Astrocyte of the hippocampus (primary cell): ENCODE measurements around the gene EPB41L4B.
"Not testable (repeated sequence)": the region's sequence is repeated elsewhere in the genome, so short reads cannot be mapped to it uniquely, and the experiment has no call there.

Experiments
- DNase-seq: peaks from one replicate; pipeline ENCODE4 v3.0.0; 2011; ENCODE audit warnings: low read depth, low spot score

The EPB41L4B gene

GRCh38 chr9:109320742-109321448 lies at the start of gene EPB41L4B:
Gene EPB41L4B (minus strand): TSS chr9:109321059. CDS start chr9:109320446, 613 bp downstream.
- peak; percentile 95 for DNase-seq

GRCh38 chr9:109369285-109369684 lies 48.4 kb upstream of the EPB41L4B start:
- DNase-seq, result no peak

GRCh38 chr9:109360771-109361170 lies 39.9 kb upstream of the EPB41L4B start:
- no peak for DNase-seq

DNA sequence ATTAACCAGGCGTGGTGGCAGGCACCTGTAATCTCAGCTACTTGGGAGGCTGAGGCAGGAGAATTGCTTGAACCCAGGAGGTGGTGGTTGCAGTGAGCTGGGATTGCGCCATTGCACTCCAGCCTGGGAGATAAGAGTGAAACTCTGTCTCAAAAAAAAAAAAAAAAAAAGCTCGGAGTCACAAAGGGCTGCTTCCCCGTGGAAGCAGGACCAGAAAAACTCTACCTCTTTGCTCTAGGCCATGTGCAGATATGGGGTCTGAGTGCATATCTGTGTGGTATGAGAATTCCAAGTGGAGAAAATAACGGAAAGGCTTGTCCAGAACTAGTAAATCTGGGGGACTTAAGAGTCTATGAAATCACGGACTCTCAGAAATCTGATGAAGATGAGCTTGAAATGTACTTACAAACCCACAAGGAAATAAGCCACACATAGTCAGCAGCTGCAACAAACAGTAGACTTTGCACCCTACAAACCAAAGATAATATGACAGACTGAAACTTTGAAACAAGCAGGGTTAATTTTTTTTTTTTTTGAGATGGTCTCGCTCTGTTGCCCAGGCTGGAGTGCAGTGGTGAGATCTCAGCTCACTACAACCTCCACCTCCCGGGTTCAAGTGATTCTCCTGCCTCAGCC lies 38.2 kb upstream of the EPB41L4B start:
- not testable (repeated sequence) for DNase-seq

DNA sequence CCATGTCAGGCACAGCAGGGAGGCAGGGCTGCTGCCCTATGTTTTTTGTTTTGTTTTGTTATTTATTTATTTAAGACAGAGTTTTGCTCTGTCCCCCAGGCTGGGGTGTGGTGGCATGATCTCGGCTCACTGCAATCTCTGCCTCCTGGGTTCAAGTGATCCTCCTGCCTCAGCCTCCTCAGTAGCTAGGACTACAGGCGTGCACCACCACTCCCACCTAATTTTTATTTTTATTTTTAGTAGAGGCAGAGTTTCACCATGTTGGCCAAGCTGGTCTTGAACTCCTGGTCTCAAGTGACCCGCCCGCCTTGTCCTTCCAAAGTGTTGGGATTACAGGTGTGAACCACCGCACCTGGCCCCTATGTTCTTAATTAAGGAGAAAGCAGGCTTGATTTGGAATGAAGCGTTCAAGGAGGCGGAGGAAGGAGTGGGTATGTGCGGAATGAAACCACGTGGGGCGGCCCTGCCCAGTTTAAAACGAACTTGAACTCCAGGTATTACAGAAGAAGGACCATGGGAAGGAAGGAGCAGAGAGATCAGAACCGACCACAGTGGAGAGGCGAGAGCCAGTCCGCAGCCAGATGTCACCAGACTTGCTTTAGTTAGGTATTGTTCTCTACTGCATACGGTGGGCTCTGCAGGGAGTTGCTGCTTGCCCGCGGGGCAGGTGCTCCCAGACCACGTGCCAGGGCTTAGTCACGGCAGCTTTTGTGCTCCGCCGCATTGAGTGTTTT lies 34.9 kb upstream of the EPB41L4B start:
- no peak for DNase-seq

DNA sequence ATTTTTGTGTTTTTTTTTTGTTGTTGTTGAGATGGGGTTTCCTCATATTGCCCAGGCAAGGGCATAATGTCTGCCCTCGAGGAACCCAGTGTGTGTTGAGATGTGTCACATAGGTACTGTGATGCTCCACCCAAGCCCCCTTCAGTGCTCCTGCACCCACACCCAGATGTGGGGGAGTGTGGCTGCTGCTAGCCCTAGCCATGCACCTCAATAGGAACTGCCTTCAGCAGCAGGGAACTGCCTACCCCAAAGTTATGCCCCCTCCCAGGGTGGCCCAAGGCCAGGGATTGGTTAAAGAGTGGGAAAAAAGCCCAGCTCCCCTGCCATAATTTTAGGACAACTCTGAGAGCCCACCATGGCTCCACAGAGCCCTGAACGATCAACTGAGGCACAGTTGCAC lies 33.3 kb upstream of the EPB41L4B start:
- DNase-seq, result no peak

GRCh38 chr9:109351032-109351431 lies 30.2 kb upstream of the EPB41L4B start:
- DNase-seq, result no peak

DNA sequence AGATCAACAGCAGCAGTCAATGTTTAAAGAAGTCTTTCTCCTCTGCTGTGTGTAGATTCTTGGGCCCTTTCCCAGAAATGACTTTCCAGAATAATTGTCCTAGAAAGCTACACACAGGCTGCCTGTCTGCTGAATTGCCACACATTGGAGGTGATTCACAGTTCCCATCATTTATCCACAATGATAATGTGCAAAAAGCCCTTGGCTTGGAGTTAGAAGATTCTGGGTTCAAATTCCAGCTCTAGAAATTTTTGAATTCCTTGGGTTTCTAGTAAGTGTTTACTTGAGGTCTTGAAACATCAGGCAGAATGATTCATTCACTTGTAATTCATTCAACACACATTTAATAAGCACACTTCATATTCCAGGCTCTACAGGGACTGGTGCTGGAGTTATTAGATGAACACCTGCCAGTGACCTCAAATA lies 28.6 kb upstream of the EPB41L4B start:
- DNase-seq, result peak; percentile 94

DNA sequence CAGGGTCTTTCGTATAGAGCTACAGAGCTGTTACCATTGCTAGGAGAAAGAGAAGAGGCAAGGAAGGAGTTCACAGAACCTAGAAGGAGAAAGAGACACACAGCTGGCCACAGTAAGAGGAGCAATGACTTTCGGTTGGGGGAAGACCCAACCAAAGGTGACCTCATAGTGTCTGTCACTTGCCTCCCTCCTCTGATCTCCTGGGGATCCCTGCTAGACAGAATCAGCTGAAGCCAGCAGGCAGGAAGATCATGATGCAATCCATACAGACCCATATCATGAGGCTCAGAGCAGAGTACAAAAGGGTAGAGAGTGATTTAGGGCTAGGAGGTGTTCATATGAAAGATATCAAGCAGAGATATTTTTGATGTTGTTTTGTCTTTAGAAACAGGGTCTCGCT lies 26.0 kb upstream of the EPB41L4B start:
- DNase-seq, result no peak

DNA sequence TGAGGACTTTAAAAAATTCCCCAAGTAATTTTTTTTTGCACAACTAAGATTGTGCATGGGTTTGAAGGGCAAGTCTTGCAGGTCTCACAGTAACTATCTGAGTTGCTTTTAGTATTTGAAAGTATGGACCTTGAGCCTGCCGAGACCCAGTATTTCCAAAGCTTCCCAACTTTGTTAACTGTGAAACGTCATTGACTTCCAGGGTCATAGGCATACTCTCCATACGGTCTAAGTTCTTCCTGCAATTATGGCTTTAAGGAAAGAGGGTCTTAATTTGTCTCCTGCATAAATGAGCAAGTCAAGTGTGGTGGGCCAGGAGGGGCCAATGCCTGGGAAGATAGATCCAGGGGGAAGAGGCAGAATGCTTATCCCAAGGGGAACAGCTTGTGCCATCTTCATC lies 24.0 kb upstream of the EPB41L4B start:
- no peak for DNase-seq

DNA sequence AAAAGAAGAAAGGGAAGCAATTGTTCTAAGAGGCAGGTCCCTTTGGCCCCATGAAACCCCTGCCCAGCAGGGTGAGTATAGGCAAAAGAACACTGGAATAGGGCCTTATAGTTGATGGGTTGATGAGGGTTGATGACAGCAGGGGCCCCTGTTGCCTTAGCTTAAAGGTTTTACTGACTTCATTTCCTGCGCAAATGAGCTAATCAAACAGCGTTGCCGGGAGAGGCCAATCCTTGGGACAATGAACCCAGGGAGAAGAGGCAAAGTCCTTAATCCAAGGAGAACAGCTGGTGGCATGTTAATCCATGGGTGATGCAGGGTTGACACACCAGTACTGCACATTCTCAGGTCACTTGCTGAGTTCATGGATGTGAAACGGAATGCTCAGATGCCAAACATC lies 22.0 kb upstream of the EPB41L4B start:
- no peak for DNase-seq

- no peak for DNase-seq
These were observed 20.7 kb upstream of the EPB41L4B start for GRCh38 chr9:109341561-109341960.

- not testable (repeated sequence) for DNase-seq
These were observed 20.1 kb upstream of the EPB41L4B start for GRCh38 chr9:109340979-109341378.

GRCh38 chr9:109336409-109336808 lies 15.6 kb upstream of the EPB41L4B start:
- DNase-seq, result no peak

GRCh38 chr9:109335929-109336328 lies 15.1 kb upstream of the EPB41L4B start:
- no peak for DNase-seq

- DNase-seq, result no peak
These were observed 14.3 kb upstream of the EPB41L4B start for GRCh38 chr9:109335121-109335520.

DNA sequence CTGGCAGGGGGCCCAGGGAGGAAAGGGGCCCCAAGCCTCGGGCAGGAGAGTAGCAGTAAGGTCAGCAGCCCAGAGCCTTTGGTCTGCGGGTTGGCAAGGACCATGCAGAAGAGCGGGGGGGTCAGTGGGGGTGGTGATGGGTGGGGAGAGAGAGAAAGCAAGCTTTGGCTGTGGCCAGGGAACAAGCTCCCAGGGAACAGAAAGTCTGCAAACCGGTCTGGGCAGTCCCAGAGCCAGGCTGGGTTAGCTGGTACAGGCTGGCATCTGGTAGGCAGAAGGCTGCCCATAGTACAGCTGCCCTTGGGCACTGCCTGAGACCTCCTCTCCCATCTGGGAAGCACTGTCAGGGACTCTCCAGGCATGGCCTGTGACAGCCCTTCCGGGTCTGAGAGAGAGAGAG lies 10.5 kb upstream of the EPB41L4B start:
- DNase-seq, result peak; percentile 43

DNA sequence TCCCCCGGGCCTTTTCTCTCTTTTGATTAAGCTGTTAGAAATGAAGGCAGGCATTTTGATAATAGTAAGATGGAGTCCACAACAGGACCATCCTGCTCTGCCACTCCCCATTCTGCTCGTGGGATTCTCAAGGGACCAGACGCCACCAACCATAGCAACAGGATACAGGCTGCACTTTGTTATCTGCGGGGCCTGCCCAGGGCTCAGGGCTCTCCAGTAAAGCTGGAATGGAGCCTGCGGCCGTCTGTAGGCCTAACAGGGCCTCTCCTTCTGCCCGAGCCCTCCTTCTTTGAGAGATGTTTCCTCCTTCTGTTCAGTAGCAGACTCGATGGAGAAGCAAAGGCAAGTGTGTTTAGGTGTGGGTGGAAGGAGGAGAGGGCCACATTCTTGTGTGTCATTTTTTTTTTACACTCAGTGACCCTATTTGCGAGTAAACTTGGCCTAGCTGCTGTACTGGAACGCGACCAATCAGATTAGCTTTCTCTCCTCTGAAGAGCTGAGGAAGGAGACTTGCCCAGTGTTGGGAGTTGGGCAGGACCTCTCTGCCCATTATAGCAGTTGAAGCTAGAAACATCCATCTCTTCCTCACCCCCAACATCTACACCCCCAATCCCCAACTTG lies 8.9 kb upstream of the EPB41L4B start:
- DNase-seq, result peak; percentile 32

DNA sequence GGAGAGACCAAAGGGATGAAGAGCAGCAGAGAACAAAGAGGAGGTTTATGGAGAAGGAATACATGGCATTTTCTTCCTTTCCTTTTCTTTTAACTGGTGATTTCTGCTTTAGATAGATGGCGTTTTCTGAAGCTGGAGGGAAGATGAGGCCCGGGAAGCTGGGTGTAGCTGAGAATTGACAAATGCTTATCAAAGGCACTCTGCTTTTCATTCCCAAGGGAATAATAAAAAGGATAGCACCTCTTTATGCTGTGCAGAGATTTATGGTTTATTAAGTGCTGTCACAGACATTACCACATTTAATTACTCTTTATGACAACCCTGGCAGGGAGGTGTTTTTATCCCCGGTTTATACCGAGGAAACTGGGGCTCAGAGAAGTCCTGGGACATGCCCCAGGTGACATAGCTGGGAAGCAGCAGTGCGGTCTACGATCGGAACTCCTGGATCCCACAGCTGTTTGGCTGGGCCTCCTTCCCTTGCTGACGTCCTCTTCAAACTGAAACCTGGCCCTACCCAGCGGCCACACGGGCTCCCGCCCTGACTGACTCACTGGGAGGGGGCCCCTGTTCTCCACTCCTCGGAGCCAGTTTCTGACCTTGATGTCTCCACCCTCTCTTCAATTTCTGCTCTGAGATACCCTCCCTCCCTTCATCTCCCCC lies 8.2 kb upstream of the EPB41L4B start:
- peak; percentile 51 for DNase-seq

DNA sequence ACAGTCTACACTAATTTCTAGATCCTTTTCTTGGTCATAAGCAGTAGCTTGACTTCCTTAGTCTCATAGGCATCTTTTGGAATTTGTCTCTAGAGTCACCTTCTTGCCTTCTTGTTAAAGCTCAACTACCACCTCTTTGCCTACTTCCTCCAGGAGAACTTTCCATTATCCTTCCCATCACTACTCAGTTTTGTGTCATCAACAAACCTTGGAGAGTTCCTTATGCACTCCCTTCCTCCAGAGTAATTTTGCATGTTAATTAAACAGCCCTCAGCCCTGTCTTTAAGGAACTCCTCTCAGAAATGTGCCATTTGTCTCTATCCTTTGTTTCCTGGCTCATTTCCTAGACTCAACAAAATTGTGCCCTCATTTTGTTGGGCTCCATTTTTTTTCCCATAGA lies 4.2 kb upstream of the EPB41L4B start:
- DNase-seq, result no peak

DNA sequence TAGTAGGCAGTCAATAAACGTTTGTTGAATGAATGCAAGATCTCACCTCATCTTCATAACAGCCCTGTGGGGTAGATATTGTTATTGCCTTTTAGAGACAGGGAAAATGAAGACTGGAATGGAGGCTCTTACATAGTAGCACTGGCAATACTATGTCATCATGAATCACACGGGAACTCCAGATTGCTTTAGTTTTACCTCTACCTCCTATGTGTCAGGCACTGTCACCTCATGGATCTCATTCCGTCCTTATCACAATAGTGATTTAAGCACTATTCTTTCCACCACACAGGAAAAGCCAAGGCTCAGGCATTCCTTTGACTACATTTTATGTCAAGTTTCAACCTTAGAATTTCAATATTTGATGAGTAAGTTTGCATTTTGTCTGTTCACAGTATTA lies 2.9 kb upstream of the EPB41L4B start:
- DNase-seq, result no peak

DNA sequence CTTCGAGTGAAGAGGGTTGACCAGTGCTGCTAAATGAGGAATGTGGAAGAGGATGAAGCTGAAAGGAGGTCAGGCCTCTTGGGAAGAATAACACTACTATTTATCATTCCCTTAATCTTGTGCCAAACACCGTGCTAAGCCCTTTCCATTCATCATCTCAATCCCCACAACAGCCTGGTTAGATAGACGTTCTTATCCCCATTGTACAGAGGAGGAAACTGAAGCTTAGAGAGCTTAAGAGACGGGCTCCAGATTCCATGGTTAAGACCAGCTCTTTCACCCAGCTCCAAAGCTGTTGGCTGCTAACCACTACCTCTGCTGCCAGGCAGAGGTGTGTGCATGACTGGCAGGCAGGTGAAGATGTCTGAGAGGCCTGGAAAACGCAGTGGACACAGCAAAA lies 868 bp upstream of the EPB41L4B start:
- DNase-seq, result no peak
